ENCODE data around the gene PSD4. TPM values are rescaled to one million over a fixed set of nuclear protein-coding genes. Genes with fewer than 3 reads are reported as not detected.
A peak's percentile ranks its signal among the peaks of the same experiment; 100 is the strongest.

The PSD4 gene
- total RNA-seq, 1 donor from 2014 or later, result 1.9 TPM

GRCh38 chr2:113212245-113213060 is 38.7 kb downstream of the PSD4 start:
- H3K27ac Mint-ChIP-seq (ENCODE audit: unreplicated experiment), result peak overlapping the region; percentile 84
- H3K36me3 Mint-ChIP-seq (ENCODE audit: low read depth, unreplicated experiment), result no peaks in the 10 kb centered on the region
- no peak for TF ChIP-seq CTCF (IDR thresholded peaks at IDR 0.05; ENCODE audit: unreplicated experiment)
- H3K4me1 Mint-ChIP-seq (ENCODE audit: unreplicated experiment), result peaks cover 24% of the 10 kb centered on the region
- DNase-seq (ENCODE audit: low spot score), result no peak
- no peaks in the 10 kb centered on the region for H3K9me3 Mint-ChIP-seq (ENCODE audit: unreplicated experiment)
- no peak overlapping the region for H3K4me3 Mint-ChIP-seq (ENCODE audit: unreplicated experiment)
- peaks cover 12% of the 10 kb centered on the region for H3K27me3 Mint-ChIP-seq (ENCODE audit: unreplicated experiment)

GRCh38 chr2:113213061-113213930 is 39.5 kb downstream of the PSD4 start:
- Mint-ChIP-seq H3K36me3 (ENCODE audit: low read depth, unreplicated experiment) (no peaks in the 10 kb centered on the region), H3K9me3 (ENCODE audit: unreplicated experiment) (no peaks in the 10 kb centered on the region), H3K27me3 (ENCODE audit: unreplicated experiment) (peaks cover 10% of the 10 kb centered on the region), H3K4me3 (ENCODE audit: unreplicated experiment) (no peak overlapping the region), H3K27ac (ENCODE audit: unreplicated experiment) (no peak overlapping the region), H3K4me1 (ENCODE audit: unreplicated experiment) (peaks cover 31% of the 10 kb centered on the region)
- DNase-seq (ENCODE audit: low spot score), result no peak
- no peak for TF ChIP-seq CTCF (IDR thresholded peaks at IDR 0.05; ENCODE audit: unreplicated experiment)

GRCh38 chr2:113214141-113214540 is 40.4 kb downstream of the PSD4 start:
- TF ChIP-seq CTCF (IDR thresholded peaks at IDR 0.05; ENCODE audit: unreplicated experiment), result no peak
- no peak overlapping the region for H3K27ac Mint-ChIP-seq (ENCODE audit: unreplicated experiment)
- H3K4me1 Mint-ChIP-seq (ENCODE audit: unreplicated experiment), result peaks cover 36% of the 10 kb centered on the region
- DNase-seq (ENCODE audit: low spot score), result no peak
- H3K9me3 Mint-ChIP-seq (ENCODE audit: unreplicated experiment), result no peaks in the 10 kb centered on the region
- H3K27me3 Mint-ChIP-seq (ENCODE audit: unreplicated experiment), result peaks cover 13% of the 10 kb centered on the region
- no peaks in the 10 kb centered on the region for H3K36me3 Mint-ChIP-seq (ENCODE audit: low read depth, unreplicated experiment)
- H3K4me3 Mint-ChIP-seq (ENCODE audit: unreplicated experiment), result no peak overlapping the region

- Mint-ChIP-seq H3K9me3 (ENCODE audit: unreplicated experiment) (no peaks in the 10 kb centered on the region), H3K4me3 (ENCODE audit: unreplicated experiment) (no peak overlapping the region), H3K27me3 (ENCODE audit: unreplicated experiment) (peaks cover 16% of the 10 kb centered on the region), H3K36me3 (ENCODE audit: low read depth, unreplicated experiment) (no peaks in the 10 kb centered on the region), H3K4me1 (ENCODE audit: unreplicated experiment) (peaks cover 38% of the 10 kb centered on the region), H3K27ac (ENCODE audit: unreplicated experiment) (no peak overlapping the region)
- no peak for DNase-seq (ENCODE audit: low spot score)
- TF ChIP-seq CTCF (IDR thresholded peaks at IDR 0.05; ENCODE audit: unreplicated experiment), result no peak
Measured at GRCh38 chr2:113215056-113215455, 41.3 kb downstream of the PSD4 start.

Data from endothelial cell (in vitro differentiated cells).